Peyer's patch (tissue), 4 donors: Measurements from ENCODE around the gene ARHGEF40.

Experiments
- POLR2A ChIP-seq, 2 donors: fragments of 450-650 bp; IDR thresholded peaks; one replicate each; pipeline ENCODE4 v1.5.1; 2017; ENCODE audit warnings: antibody characterized with exemption in 2 of 2, mild to moderate bottlenecking in 2 of 2, moderate library complexity in 2 of 2
- TF ChIP-seq, protein P1 (sequence below), 6 experiments: fragments of 450-650 bp in 4 of 6; fragments of 200-600 bp in 2 of 6; sonication (generic) in 1 of 6; IDR thresholded peaks; one replicate each; pipeline ENCODE4 v1.5.1; 2017 to 2019; ENCODE audit warnings: antibody characterized with exemption in 6 of 6, mild to moderate bottlenecking in 3 of 6, moderate library complexity in 1 of 6

GRCh38 chr14:21026274-21026987 is 43.7 kb upstream of the ARHGEF40 start:
- TF ChIP-seq, protein P1, sequence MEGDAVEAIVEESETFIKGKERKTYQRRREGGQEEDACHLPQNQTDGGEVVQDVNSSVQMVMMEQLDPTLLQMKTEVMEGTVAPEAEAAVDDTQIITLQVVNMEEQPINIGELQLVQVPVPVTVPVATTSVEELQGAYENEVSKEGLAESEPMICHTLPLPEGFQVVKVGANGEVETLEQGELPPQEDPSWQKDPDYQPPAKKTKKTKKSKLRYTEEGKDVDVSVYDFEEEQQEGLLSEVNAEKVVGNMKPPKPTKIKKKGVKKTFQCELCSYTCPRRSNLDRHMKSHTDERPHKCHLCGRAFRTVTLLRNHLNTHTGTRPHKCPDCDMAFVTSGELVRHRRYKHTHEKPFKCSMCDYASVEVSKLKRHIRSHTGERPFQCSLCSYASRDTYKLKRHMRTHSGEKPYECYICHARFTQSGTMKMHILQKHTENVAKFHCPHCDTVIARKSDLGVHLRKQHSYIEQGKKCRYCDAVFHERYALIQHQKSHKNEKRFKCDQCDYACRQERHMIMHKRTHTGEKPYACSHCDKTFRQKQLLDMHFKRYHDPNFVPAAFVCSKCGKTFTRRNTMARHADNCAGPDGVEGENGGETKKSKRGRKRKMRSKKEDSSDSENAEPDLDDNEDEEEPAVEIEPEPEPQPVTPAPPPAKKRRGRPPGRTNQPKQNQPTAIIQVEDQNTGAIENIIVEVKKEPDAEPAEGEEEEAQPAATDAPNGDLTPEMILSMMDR (IDR thresholded peaks at IDR 0.05), result no peak
- no peak for TF ChIP-seq POLR2A (IDR thresholded peaks at IDR 0.05)
